CD4-positive, alpha-beta T cell treated with Interleukin-6 at 100 ng/mL for 8 hours (primary cell): ENCODE data around the gene LITAFD.
"Not testable (repeated sequence)": the region's sequence is repeated elsewhere in the genome, so short reads cannot be mapped to it uniquely, and the experiment has no call there.

ENCODE experiments used
- DNase-seq: peaks from one replicate; pipeline ENCODE4 v3.0.0-alpha.2; 2020; ENCODE audit warnings: mixed read lengths, low spot score

Gene LITAFD

GRCh38 chr16:8872967-8873865, 8.9 kb upstream of the LITAFD start:
- DNase-seq = no peak

- DNase-seq = not testable (repeated sequence)
Measured at GRCh38 chr16:8873866-8874195, 8.3 kb upstream of the LITAFD start.

GRCh38 chr16:8874388-8874787, 7.8 kb upstream of the LITAFD start:
- DNase-seq = no peak

- DNase-seq = not testable (repeated sequence)
Measured at GRCh38 chr16:8875317-8875716, 6.8 kb upstream of the LITAFD start.

GRCh38 chr16:8877894-8878522, 4.1 kb upstream of the LITAFD start:
- no peak for DNase-seq

- DNase-seq = no peak
Measured at GRCh38 chr16:8878523-8878911, 3.6 kb upstream of the LITAFD start.

- DNase-seq = no peak
Measured at GRCh38 chr16:8880839-8881510, 1.2 kb upstream of the LITAFD start.

GRCh38 chr16:8882725-8883377, 700 bp downstream of the LITAFD start:
- DNase-seq = no peak

- DNase-seq = no peak
Measured at GRCh38 chr16:8885674-8886592, 3.8 kb downstream of the LITAFD start.

GRCh38 chr16:8886593-8887430, 4.7 kb downstream of the LITAFD start:
- no peak for DNase-seq

- DNase-seq = no peak
Measured at GRCh38 chr16:8887431-8887765, 5.2 kb downstream of the LITAFD start.

GRCh38 chr16:8887952-8888560, 5.9 kb downstream of the LITAFD start:
- DNase-seq = no peak

GRCh38 chr16:8888951-8889892, 7.1 kb downstream of the LITAFD start:
- no peak for DNase-seq

- no peak for DNase-seq
Measured at GRCh38 chr16:8889893-8890548, 7.9 kb downstream of the LITAFD start.

GRCh38 chr16:8890549-8890921, 8.4 kb downstream of the LITAFD start:
- no peak for DNase-seq

GRCh38 chr16:8892101-8892575, 10.0 kb downstream of the LITAFD start:
- DNase-seq = no peak

- no peak for DNase-seq
Measured at GRCh38 chr16:8893426-8893825, 11.3 kb downstream of the LITAFD start.

GRCh38 chr16:8893976-8894690, 12.0 kb downstream of the LITAFD start:
- no peak for DNase-seq
